ENCODE results near the gene LCLAT1. TPM values are rescaled to one million over a fixed set of nuclear protein-coding genes. Genes with fewer than 3 reads are reported as not detected.

Gene LCLAT1
- total RNA-seq, 2 donors from 2014 or later = 18.8 to 28.2 TPM

GRCh38 chr2:30655211-30655610, 208.2 kb downstream of the LCLAT1 start:
- no peak for DNase-seq (ENCODE audit: low spot score)
- Histone ChIP-seq H3K27me3 (replicated peaks; ENCODE audit: insufficient read depth) (no peaks in the 10 kb centered on the region), H3K27ac (no peak overlapping the region), H3K36me3 (no peaks in the 10 kb centered on the region), H3K4me3 (no peak overlapping the region), H3K9me3 (no peaks in the 10 kb centered on the region), H3K4me1 (replicated peaks) (no peaks in the 10 kb centered on the region)
- WGBS = 67% methylated on average over 6 of the region's 6 CpGs
- TF ChIP-seq CTCF (IDR thresholded peaks at IDR 0.05) (no peak), POLR2A (IDR thresholded peaks at IDR 0.05) (no peak), POLR2AphosphoS5 (IDR thresholded peaks at IDR 0.05) (no peak)
- intact Hi-C loops (cut with DNase I) = no loop called here

- H3K4me3 ChIP-seq = no peak overlapping the region
- 76% methylated on average over 5 of the region's 5 CpGs for WGBS
- intact Hi-C loops (cut with DNase I) = no loop called here
- DNase-seq (ENCODE audit: low spot score) = no peak
- no peaks in the 10 kb centered on the region for H3K36me3 ChIP-seq
- H3K9me3 ChIP-seq = no peaks in the 10 kb centered on the region
- no peaks in the 10 kb centered on the region for H3K4me1 ChIP-seq (replicated peaks)
- TF ChIP-seq POLR2AphosphoS5 (IDR thresholded peaks at IDR 0.05) = no peak
- TF ChIP-seq POLR2A (IDR thresholded peaks at IDR 0.05) = no peak
- TF ChIP-seq CTCF (IDR thresholded peaks at IDR 0.05) = no peak
- H3K27me3 ChIP-seq (replicated peaks; ENCODE audit: insufficient read depth) = no peaks in the 10 kb centered on the region
- H3K27ac ChIP-seq = no peak overlapping the region
Observed at GRCh38 chr2:30655660-30656059, 208.6 kb downstream of the LCLAT1 start.

- Histone ChIP-seq H3K36me3 (no peaks in the 10 kb centered on the region), H3K4me3 (no peak overlapping the region), H3K27me3 (replicated peaks; ENCODE audit: insufficient read depth) (no peaks in the 10 kb centered on the region), H3K27ac (no peak overlapping the region), H3K4me1 (replicated peaks) (no peaks in the 10 kb centered on the region), H3K9me3 (no peaks in the 10 kb centered on the region)
- intact Hi-C loops (cut with DNase I) = no loop called here
- no peak for DNase-seq (ENCODE audit: low spot score)
- TF ChIP-seq POLR2AphosphoS5 (IDR thresholded peaks at IDR 0.05) (no peak), POLR2A (IDR thresholded peaks at IDR 0.05) (no peak), CTCF (IDR thresholded peaks at IDR 0.05) (no peak)
- WGBS = 75% methylated on average over 4 of the region's 4 CpGs
Observed at GRCh38 chr2:30656079-30656478, 209.0 kb downstream of the LCLAT1 start.

- intact Hi-C loops (cut with DNase I) = no loop called here
- H3K4me1 ChIP-seq (replicated peaks) = no peaks in the 10 kb centered on the region
- no peak overlapping the region for H3K27ac ChIP-seq
- DNase-seq (ENCODE audit: low spot score) = no peak
- TF ChIP-seq POLR2AphosphoS5 (IDR thresholded peaks at IDR 0.05) = no peak
- no peak for TF ChIP-seq POLR2A (IDR thresholded peaks at IDR 0.05)
- TF ChIP-seq CTCF (IDR thresholded peaks at IDR 0.05) = no peak
- H3K9me3 ChIP-seq = no peaks in the 10 kb centered on the region
- 78% methylated on average over 5 of the region's 5 CpGs for WGBS
- no peaks in the 10 kb centered on the region for H3K27me3 ChIP-seq (replicated peaks; ENCODE audit: insufficient read depth)
- H3K36me3 ChIP-seq = no peaks in the 10 kb centered on the region
- H3K4me3 ChIP-seq = no peak overlapping the region
Observed at GRCh38 chr2:30661173-30662107, 214.4 kb downstream of the LCLAT1 start.

Measured in prostate gland (tissue), 2 donors.